AG04449 (cell line): Measurements from ENCODE around the gene PCDH12.

ENCODE experiments used
- CTCF ChIA-PET: fragments of 350-600 bp; formaldehyde crosslinking; extraction: SDS; loops from one replicate; lab custom pipeline; 2021; ENCODE audit warnings: antibody characterized with exemption; lab: Yijun Ruan, JAX
- POLR2A ChIA-PET: fragments of 400-600, 350-600 bp; formaldehyde crosslinking; extraction: SDS; loops from one replicate; lab custom pipeline; 2020; ENCODE audit warnings: antibody characterized with exemption, inconsistent platforms; lab: Yijun Ruan, JAX
- DNase-seq: peaks from one replicate; pipeline ENCODE4 v3.0.0-alpha.2; 2010; ENCODE audit warnings: low read depth, low spot score
- H3K4me3 ChIP-seq: 2 replicates; pipeline ENCODE4 v1.5.1; 2011; ENCODE audit warnings: low read depth, mild to moderate bottlenecking, control low read depth, low read length
- TF ChIP-seq, protein P1 (sequence below): IDR thresholded peaks from one replicate; pipeline ENCODE4 v1.5.1; 2011; ENCODE audit warnings: mild to moderate bottlenecking, moderate library complexity, low read length, control low read depth, inconsistent platforms; ENCODE audit not compliant: insufficient read depth; ENCODE audit errors: missing control alignments

Gene PCDH12

DNA sequence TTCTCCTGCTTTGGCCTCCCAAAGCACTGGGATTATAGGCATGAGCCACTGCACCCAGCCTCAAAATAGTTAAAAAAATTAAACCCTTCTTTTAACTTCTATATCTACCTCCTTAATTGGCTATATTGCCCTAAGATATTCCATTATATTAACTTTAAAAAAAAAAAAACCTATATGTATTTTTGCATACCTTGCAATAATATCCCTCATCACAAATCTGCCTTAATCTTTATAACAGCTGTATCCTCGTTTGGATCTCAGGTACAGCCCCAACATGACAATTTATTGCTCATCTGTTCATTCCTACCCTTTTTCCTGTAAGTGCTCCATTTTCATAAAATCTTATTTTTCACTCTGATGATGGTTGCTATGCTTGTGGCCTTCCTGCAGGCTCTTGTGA, 42.2 kb upstream of the PCDH12 start:
- CTCF ChIA-PET = interaction anchor here (0.6 to 10.2 kb wide), 9 partner anchors 9 to 144 kb away, joined by 3 to 70 read pairs (median 4); partner anchors contain the start of gene GNPDA1
- TF ChIP-seq, protein P1, sequence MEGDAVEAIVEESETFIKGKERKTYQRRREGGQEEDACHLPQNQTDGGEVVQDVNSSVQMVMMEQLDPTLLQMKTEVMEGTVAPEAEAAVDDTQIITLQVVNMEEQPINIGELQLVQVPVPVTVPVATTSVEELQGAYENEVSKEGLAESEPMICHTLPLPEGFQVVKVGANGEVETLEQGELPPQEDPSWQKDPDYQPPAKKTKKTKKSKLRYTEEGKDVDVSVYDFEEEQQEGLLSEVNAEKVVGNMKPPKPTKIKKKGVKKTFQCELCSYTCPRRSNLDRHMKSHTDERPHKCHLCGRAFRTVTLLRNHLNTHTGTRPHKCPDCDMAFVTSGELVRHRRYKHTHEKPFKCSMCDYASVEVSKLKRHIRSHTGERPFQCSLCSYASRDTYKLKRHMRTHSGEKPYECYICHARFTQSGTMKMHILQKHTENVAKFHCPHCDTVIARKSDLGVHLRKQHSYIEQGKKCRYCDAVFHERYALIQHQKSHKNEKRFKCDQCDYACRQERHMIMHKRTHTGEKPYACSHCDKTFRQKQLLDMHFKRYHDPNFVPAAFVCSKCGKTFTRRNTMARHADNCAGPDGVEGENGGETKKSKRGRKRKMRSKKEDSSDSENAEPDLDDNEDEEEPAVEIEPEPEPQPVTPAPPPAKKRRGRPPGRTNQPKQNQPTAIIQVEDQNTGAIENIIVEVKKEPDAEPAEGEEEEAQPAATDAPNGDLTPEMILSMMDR = no peak
- POLR2A ChIA-PET = interaction anchor here (0.6 kb wide), 1 partner anchor 298 kb away, joined by 3 read pairs; no protein-coding TSS in a partner anchor
- no peak for DNase-seq
- H3K4me3 ChIP-seq = no peak overlapping the region

DNA sequence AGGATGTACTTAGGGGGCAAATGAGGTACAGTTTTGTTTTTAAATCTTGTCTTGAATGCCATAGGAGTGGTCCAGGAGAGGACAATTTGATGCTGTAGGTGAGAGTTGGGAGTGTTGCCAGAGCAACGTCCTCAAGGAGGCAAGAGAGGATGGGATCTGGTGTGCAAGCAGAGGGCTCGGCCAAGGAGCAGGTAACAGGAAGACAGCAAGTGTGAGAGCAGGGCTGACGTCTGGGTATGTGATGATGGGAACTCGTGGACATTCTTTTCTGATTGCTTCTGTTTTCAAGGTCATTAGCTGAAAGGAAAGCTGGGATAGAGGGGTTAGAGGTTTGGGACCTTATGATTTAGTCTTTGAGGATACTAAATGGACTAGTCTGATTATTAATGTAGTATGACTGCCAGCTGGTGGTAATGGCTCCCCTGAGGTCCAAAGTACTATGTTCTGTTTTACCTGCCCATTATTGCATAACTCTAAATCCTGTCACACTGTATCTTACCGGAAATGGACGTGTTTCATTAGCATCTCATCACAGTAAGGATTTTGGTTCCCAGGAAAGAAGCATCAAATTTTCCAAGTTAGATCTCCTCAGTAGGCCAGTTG, 39.5 kb upstream of the PCDH12 start:
- POLR2A ChIA-PET = no interaction called here

DNA sequence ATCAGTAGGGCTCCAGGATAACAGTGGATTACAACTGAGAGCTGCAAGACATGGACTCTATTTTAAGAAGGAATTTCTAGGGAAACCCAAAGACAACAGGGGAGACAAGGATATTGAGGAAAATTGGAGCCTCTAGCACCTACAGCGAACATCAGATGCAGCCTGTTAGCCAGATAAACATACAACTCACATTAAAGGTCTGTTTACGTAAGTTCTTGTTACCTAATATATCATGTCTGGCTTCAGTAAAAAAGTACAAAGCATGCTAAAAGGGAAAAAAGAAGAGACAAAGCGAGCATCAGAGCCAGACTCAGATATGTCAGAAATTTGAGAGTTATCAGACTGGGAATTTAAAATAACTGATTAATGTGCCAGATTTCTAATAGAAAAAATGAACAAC, 37.7 kb upstream of the PCDH12 start:
- TF ChIP-seq, protein P1 = no peak
- no peak for DNase-seq
- POLR2A ChIA-PET = interaction anchor here (1.0 kb wide), 1 partner anchor 27 kb away, joined by 3 read pairs; the partner anchor contains the start of gene RNF14
- H3K4me3 ChIP-seq = no peak overlapping the region
- CTCF ChIA-PET = interaction anchor here (1.4 to 14.0 kb wide), 6 partner anchors 10 to 303 kb away, joined by 4 to 226 read pairs (median 12); partner anchors contain the start of gene GNPDA1

More for the DNA sequence above, 39.5 kb upstream of the PCDH12 start:
- no peak for DNase-seq
- CTCF ChIA-PET = interaction anchor here (1.2 to 14.0 kb wide), 4 partner anchors 12 to 148 kb away, joined by 3 to 226 read pairs (median 38); partner anchors contain the start of gene GNPDA1
- no peak overlapping the region for H3K4me3 ChIP-seq
- TF ChIP-seq, protein P1 = no peak

DNA sequence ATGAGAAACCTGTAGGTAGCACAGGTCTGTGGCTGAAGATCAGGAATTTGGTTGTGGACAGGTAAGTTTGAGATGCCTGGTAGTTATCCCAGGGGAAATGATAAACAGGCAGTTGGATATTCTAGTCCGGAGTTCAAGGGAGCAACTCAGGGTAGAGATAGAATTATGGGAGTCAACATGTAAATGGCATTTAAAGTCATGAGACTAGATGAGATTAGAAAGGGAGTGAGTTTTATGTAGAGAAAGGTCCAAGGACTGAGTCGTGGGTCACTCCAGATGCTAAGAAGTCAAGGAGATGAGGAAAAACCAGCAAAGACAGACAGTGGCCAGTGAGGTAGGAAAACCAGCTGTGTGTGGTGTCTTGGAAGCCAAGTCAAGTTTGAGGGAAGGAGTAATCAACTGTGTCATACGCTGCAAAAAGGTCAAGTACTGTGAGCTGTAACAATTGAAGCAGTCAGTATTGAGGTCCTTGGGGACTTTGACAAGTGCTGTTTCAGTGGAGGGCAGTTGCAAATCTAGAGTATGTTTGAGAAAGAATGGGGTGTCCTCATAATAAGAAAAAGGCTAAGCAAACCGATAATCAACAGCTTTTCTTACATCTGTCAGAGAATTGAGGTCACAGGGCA, 36.6 kb upstream of the PCDH12 start:
- ChIA-PET POLR2A (interaction anchor here (1.0 kb wide), 1 partner anchor 26 kb away, joined by 3 read pairs; the partner anchor contains the start of gene RNF14), CTCF (interaction anchor here (1.0 to 14.0 kb wide), 8 partner anchors 9 to 302 kb away, joined by 3 to 226 read pairs (median 6); partner anchors contain the start of gene GNPDA1)
- DNase-seq = no peak

DNA sequence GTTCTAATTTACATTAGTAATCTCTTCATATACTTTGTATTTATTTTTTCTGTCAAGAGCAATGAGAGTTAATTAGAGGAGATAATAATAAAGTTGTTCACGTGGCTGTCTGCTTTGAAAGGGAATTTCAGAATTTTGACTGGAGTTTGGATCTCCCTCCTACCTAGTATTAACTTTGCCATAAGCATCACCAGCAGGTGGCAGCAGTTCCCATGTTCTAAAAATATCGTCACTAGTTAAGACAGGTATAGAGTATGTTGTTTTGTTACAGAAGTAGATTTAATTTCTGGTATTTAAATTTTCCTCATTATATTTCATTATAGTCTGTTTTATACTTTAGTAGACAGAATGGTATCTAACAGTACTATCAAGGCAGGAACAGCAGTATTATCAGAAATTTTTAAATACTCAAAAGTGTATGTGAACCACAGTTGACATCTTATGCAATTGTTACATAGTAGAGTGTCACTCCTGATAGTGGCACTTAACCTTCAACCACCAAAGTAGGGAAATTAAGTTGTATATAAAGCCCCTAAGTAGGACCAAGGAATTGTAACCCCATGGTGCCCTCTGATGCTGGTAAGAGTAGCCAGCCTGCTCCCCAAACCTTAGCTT, 34.5 kb upstream of the PCDH12 start:
- ChIA-PET CTCF (interaction anchor here (0.7 to 14.0 kb wide), 20 partner anchors 8 to 721 kb away, joined by 3 to 226 read pairs (median 4); partner anchors contain the start of genes GNPDA1 and RNF14), POLR2A (no interaction called here)
- TF ChIP-seq, protein P1 = peak; percentile 67
- H3K4me3 ChIP-seq = no peak overlapping the region
- no peak for DNase-seq

More for the DNA sequence above, 36.6 kb upstream of the PCDH12 start:
- TF ChIP-seq, protein P1 = no peak
- no peak overlapping the region for H3K4me3 ChIP-seq

DNA sequence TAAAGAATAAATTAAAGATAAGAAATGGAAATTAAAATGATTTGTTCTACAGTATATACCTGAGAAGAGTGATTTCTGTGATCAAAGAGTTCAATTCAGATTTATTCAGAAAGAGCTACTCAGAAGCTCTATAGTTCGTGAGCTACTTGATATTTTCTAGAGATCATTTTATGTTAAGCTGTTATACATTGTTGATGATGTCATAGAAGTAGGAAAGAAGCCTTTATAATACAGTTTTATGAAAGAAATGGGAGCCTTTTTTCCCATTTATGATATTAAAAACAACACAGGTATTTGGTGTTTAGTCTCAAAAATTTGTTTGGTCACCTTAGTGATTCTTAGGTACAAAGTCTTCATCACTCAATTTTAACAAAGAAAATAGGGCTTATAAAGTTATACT, 31.7 kb upstream of the PCDH12 start:
- DNase-seq = no peak
- H3K4me3 ChIP-seq = no peak overlapping the region
- CTCF ChIA-PET = interaction anchor here (0.7 to 14.0 kb wide), 13 partner anchors 12 to 298 kb away, joined by 3 to 226 read pairs (median 5); partner anchors contain the start of genes GNPDA1 and RNF14
- POLR2A ChIA-PET = no interaction called here
- TF ChIP-seq, protein P1 = no peak
